Measurements from ENCODE around the gene RGS3.

The RGS3 gene

DNA sequence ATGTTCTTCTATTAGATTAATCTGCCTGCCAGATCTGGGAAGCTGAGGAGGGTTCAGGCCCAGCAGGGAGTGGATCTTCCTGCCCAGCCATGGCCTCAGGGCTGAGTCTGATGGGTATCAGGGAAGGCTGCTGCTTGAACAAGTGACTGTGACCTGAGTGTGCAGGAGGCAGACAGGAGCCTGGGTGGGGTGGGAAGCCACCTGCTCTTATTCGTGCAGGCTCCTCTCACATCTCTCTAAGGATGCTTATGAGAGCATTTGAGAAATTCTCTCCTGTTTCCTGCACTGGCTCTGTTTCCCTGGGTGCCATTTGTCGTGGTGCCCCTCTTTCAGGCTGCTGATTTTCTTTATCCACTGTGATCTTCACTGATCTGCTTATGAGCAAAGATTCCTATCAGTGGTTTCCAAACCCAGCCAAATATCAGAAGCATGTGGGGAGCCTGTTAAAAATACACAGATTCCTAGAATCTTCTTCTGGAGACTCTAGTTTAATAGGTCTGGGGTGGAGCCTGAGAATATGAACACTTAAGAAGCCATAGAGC lies 2.1 kb downstream of the RGS3 start:
- no peak for DNase-seq (ENCODE audit: low read depth)

DNA sequence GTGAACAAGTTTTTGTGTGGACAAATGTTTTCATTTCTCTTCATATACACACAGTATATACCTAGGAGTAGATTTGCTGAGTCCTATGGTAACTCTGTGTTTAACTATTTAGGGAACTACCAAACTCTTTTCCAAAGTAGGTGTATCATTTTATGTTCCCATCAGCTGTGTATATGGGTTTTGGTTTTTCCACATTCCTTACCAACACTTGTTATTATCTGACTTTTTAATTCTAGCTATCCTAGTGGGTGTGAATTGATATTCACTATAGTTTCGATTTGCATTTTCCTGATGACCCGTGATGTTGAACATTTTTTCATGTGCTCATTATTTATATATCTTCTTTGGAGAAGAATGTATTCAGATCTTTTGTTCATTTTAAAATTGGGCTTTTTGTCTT lies 3.7 kb downstream of the RGS3 start:
- DNase-seq (ENCODE audit: low read depth): no peak

DNA sequence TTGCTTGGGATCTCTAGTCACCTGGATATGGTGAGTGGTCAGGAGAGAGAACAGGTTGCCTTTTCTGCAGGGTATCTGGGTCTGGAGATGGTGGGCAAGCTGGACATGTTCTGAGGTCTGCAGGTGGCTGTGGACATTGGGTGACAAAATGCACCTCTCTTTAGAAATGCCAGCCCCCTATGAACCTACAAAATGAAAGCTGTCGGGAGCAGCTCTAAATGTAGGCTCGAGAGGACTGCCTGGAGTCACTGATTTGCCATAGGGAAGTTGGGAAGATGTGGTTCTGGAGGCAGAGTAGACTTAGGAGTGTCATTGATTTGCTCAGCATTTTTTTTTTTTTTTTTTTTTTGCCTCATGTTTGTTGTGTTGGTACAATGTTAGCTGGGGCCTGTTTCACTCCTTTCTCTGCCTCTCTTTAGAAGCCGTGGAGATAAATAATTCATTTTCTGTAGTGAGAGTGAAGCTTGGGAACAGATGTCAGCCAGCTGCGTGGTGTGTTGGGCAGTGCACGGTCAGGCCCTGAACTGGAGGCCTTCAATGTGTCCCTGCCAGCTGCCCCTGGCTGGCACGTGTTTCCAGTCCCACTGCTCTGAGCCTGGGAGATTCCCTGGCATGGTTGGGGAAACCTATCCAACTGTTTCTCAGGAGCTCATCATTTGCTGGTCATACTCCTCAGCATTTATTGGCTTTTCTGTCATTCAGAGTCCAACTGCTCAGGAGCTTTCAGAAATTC lies 5.4 kb downstream of the RGS3 start:
- DNase-seq (ENCODE audit: low read depth): no peak

DNA sequence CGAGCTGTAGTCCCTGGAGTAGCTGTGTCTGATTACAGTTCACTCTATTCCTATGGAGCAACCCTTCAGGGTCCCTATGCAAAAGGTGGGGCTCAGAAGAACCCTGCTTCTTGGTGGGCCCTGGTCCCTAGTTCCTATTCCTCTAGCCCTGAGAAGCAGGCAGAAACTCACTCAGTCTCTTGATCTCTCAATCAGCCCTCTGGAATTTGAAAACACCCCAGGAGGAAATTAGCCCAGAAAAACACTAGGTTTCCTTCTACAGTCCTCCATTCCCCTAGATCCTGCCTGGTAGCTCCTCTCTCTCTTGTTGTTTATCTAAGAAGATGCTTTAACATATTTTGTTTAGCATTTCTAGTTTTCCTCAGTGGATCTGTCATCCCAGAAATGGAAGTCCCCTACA lies 7.6 kb downstream of the RGS3 start:
- no peak for DNase-seq (ENCODE audit: low read depth)

DNA sequence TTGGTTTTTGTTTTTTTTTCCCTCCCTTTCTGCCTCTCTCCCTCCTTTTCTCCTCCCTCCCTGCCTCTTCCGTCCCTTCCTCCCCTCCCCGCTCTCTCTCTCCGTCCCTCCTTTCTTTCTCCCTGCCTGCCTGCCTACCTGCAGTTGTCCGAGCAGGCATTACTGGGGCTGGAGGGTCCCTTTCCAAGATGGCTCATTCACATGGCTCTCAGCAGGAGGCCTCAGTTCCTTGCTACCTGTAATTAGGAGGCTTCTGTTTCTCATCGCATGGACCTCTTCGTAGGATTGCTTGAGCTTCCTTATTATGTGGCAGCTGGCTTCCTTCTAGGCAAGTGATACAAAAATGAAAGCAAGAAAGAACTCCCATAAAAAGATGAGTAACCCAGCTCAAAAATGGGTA lies 8.0 kb downstream of the RGS3 start:
- no peak for DNase-seq (ENCODE audit: low read depth)

DNA sequence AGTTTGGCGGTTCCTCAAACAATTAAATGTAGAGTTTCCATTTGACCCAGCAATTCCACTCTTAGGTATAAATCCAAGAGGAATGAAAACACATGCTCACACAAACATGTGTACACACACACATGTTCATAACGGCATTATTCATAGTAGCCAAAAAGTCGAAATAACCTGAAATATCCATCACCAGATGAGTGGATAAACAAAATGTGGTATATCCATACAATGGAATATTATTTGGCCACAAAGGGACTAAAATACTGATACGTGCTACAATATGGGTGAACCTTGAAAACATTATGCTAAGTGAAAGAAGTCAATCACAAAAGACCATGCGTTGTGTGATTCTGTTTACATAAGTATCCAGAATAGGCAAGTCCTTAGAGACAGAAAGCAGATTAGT lies 8.7 kb downstream of the RGS3 start:
- no peak for DNase-seq (ENCODE audit: low read depth)

DNA sequence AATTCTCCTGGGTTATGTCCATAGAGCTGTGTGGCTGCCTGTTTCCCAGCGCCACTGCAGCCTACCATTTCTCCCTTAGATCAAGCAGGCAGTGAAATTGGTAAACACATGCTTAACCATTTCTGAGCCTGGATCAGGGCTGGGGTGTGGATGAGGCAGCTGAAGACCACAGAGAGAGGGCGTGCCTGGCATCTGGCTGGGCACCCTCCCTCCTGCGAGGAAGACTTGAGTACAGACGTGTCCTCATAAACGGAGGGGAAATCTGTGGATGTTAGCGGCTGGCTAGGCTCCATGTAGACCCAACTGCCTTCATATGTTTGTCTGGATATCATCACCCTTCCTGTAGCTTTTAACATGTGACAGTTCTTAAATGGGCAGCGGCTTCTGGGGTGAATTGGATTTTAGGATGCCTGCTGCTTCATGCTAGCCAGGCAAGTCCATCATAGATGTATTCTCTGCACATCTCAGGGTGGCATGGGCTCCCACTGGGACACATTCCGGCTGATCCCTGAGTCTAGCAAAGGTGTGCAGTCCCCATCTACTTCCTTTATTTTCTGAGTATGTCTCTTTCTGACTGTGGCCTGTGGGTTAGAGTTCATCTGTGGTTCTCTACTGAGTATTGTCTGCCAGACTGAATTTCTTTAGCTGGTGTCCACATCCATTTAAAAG lies 11.0 kb downstream of the RGS3 start:
- no peak for DNase-seq (ENCODE audit: low read depth)

DNA sequence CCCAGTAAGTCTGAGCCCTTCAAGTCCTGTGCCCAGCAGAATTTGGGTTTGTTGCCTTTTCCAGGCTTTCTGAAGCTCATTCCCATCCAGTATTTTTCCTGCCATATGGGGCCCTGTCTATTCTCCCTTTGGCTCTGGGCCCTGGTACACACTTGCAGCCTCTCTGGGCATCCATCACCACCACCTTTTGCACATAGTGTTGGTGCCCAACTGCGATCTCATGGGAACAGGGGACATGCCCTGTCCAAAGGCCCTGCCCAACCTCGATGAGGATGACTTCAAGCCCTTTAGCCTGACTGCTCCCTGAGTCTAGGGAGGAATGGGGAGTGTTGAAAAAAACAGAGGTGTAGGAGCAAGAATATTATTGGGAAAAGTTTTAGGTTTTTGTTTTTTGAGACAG lies 11.5 kb downstream of the RGS3 start:
- DNase-seq (ENCODE audit: low read depth): no peak

DNA sequence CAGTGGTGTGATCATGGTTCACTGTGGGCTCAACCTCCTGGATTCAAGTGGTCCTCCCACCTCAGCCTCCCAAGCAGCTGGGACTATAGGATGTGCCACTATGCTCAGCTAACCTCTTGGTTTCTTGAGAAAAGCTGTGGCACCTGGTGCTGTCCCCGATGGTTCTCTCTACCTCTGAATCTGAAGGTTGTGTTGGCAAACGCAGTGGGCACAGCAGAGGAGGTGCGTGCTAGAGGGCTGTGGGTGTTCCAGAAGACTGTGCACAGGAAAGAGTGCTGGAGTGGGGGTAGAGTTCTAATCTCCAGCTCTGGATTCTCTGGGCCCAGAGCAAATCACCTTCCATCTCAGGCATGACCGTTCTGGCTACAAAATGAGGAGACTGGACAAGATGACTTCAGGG lies 12.5 kb downstream of the RGS3 start:
- DNase-seq (ENCODE audit: low read depth): no peak

DNA sequence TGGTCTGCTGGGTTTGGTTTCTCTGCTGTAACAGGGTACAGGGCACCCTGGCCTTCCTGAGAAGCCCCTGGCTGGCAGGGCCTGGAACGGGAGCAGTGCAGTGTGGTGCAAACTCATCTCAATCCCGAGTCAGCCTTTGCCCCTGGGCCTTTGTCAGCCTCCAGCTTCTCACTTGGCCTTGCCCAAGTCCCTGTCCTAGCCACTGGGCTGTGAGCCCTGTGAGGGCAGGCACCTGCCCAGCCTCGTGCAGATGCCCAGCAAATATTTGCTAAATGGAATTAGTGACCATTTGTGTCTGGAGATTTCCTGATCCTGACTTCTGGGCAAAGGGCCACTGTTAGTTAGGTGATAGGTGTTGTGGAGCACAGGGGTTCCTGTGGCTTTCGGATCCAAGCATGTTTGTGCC lies 13.0 kb downstream of the RGS3 start:
- DNase-seq (ENCODE audit: low read depth): no peak

DNA sequence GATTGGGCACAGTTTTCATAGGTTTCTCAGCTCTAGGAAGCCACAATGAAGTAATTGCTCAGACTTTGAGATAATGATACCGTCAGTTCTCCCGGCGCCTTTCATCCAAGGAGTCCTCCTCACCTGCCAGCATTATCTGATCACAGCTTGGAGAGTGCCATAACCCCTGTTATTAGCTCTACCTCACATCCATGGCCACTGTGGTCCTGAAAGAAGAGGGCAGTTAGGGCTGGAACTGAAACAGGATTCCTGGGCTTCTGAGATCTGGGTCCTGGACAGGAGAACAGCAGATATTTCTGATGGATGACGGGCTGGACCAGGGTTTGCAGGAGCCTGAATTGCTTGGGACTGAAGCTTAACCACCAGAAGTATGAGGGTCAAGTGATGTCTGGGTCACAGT lies 13.5 kb downstream of the RGS3 start:
- no peak for DNase-seq (ENCODE audit: low read depth)

DNA sequence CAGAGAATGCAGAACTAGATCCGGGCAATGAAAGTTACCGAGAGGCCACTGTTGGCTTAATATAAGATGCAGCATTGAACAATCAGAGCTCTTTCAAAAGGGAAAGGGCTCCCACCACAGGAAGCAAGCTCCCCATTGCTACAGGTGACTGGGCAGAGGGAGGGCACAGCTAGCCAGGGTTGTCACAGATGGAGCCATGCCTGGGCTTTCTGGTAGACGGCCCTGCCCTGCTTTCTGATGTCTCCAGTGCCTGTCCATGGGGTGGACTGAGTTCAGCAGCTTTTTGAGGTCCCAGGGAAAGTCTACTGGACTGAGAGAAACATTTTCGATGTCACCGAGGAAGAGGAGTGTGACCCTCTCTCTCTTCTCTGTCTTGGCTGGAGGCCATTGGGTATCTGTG lies 14.1 kb downstream of the RGS3 start:
- no peak for DNase-seq (ENCODE audit: low read depth)

DNA sequence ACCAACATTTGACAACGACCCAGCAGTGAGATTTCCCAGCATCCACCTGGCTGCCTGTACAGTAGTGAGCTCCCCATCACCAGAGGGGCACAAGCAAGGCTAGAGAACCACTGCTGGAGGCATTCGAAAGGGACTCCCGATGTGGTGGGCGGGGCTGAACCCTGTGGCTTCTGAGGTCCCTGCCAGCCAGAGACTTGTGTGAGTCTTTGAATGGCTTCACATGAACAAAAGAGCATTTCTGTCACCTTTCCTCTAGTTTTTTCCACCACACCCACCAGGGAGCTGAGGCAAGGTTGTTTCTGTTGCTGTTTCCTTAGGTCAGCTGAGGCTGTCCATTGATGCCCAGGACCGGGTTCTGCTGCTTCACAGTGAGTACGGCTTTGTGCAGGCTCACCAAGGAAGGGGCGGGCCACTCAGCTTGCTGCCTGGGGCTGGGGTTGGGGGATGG lies 15.7 kb downstream of the RGS3 start:
- DNase-seq (ENCODE audit: low read depth): no peak

DNA sequence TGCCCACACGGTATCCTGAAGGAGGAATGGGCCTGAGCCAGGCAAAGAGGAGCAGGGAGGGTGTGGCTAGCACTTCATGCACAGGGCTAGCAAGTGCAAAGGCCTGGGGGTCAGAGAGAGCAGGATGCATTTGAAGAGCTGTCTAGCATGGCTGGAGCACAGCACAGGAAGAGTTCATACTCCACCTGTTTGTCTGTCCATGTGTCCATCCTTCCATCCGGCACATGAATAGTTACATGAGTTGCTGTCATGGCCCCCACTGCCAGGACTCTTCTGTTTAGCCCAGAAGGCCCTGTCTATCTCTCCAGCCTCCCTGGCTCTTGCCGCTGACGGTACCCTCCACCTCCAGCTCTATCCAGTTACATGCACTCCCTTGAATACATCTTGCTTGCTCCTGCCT lies 17.1 kb downstream of the RGS3 start:
- no peak for DNase-seq (ENCODE audit: low read depth)

DNA sequence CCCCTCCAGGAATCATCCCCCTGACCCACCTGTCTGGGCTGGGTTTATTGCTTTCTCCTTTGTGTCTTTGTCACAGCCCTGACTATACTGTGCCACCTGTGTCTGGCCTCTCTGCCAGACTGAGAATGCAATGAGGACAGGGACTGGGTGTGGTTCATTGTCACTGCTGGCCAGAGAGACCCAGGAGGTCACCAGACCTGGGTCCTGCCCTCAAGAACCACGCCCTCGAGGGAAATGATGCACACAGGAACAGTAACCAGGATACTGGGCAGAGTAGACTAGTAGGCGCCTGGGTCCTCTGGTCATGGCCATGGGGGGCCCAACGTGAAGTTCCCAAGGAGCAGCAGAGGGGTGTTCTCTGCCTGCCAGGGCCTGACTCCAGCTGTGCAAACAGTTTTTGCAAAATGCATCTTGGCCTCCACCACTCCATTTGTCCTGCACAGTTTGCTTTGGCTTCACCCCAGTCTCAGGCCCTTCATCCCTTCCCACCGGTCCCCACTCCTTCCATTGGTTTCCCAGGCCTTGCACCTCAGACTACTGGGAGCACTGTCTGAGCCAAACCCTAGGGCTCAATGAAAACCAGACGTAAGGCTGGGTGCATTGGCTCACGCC lies 17.8 kb downstream of the RGS3 start:
- DNase-seq (ENCODE audit: low read depth): no peak

DNA sequence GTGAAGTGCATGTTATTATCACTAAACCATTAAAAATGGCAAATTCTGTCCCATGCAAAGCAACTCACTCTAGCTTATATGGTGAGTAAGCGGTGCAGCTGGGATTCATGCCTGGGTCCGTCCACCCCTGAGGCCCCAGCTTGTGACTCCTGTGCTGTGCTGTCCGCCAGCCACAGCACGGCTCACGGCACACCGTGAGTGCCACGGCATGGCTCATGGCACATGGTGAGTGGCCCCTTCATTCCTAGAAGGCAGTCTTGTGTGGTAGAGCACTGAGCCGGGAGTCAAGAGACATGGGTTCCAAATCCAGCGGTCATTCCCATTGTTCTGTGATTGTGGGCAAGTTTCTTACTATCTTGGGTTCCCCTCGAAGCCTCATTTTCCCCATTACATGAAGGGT lies 18.8 kb downstream of the RGS3 start:
- no peak for DNase-seq (ENCODE audit: low read depth)

DNA sequence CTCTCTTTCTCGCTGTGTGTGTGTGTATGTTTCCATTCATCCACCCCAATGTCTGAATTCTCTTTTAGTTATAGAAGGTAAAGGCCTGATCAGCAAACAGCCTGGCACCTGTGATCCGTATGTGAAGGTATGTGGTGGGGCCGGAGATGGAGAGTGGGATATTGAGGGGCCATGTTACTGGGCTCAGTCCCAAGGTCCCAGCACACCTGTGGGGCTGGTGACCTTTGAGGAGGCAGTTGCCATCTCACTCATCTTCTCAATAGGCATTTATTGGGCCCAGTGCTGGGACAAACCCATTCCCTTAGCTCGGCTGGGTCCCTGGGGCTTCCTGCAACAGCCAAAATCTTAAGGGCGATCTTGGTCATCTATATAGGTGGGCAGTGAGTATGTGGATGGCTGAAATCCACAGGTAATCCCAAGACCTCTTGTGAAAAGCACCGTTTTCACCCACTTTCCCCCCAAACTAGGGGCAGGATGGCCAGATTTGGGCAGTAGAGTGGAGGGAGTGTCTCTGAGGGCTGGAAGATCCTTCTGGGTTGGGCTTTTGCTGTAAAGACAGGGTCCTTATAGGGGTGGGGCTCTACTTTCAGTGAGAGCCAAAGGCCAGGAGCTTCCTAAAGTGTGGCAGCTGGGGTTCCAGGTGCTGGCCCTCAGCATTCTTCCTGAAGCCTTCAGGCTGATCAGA lies 19.6 kb downstream of the RGS3 start:
- no peak for DNase-seq (ENCODE audit: low read depth)

DNA sequence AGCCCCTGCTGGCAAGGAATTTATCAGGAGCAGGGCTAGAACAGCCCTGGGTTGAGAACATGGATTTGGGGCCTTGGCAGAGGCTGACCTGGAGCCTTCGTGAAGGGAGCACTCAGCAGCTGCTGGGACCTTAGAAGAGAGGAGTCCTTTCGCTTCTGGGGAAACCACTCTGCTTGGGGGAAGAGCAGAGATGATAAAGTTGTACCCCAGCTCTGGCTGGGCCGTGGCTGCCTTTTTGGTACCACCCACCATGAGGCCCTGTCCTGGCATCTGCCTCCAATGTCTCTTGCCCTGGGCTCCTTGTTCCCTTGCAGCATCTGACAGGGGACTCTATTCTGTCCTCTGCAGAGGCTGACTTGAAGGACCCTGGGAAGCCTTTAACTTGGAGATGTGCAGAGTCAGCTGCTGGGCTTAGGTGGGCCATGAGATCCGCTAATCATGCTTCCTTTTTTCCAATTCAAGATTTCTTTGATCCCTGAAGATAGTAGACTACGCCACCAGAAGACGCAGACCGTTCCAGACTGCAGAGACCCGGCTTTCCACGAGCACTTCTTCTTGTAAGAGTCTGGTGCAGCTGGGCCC lies 20.2 kb downstream of the RGS3 start:
- DNase-seq (ENCODE audit: low read depth): no peak

DNA sequence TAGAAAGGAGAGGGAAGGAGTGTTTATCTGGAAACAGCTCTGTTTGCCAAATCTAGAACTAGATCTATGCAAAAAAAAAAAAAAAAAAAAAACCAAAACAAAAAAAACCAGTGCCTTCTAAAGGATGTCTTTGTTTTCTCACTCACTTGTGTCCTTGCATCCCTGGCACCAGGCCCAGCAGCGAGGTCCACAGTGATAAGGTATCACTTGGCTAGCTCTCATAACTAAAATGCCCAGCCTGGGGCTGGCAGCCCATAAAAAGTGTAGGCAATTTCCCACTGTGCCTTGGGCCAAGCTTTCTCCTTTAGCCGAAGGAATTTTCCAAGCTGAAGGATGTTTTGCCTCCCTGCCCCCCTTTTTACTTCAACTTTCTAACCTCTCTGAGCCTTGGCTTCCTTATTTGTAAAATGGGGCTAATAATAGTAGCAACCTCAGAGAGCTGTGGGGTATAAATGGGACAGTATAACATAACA lies 20.8 kb downstream of the RGS3 start:
- no peak for DNase-seq (ENCODE audit: low read depth)

DNA sequence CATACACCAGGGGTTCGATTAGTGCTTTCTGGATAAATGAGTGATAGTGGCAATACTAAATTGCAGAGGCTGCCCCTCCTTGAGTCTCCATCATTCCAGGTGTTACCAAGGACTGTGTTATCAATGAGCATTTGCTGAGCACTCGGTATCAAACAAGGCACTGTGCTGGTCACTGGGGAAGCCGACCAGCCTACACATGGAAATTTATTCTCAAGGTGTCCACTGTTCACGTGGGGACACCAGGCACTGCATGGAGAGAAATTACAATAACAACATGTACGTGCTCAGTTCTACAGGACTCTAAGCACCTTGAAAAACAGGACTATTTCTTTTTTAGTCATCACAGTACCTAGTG lies 22.2 kb downstream of the RGS3 start:
- DNase-seq (ENCODE audit: low read depth): no peak

DNA sequence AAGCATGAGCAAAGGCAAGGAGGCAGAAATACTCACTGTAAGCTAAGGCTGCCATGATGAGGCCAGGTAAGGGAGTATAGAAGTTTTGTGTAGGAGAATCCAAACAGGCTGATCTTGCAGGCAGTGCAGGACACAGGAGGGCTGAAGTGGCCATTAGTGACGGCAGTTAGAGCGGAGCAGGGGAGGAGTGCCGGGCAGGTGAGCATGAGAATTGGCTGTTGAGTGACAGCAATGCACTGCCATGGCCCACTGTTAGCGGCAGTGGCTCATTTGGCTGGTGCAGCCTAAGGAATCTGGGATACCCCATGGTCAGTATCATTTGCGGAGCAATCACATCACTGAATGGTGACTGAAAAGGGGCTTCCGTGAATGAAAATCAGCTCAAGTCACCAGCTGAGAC lies 22.8 kb downstream of the RGS3 start:
- DNase-seq (ENCODE audit: low read depth): no peak

DNA sequence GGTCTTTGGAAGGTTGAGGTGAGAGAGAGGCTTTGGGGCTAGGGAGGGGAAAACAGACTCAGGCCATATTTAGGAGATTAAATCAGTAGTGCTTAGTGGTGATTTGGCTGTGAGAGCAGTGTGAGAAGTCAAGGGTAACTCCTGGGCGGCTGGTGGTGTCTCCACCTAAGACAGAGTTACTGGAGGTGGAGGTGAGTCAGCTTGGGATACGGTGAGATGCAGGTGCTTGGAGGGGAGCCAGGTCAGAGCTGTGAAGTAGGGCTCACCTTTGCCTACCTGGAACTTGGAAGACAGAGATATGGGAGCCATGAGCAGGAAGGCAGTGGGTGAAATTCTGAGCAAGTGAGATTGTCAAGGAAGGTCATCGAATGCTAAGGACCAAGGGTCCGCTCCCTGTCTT lies 24.5 kb downstream of the RGS3 start:
- no peak for DNase-seq (ENCODE audit: low read depth)
